CD4-positive, alpha-beta T cell treated with Interleukin-17A for 1 hour (primary cell): ENCODE results near the gene FARS2.
"Not testable (repeated sequence)": the region's sequence is repeated elsewhere in the genome, so short reads cannot be mapped to it uniquely, and the experiment has no call there.

ENCODE experiments used
- DNase-seq: peaks from one replicate; pipeline ENCODE4 v3.0.0-alpha.2; 2020

The FARS2 gene

GRCh38 chr6:5673019-5673790 lies 411.9 kb downstream of the FARS2 start:
- no peak for DNase-seq

- DNase-seq = no peak
Measured at GRCh38 chr6:5674141-5674540, 412.8 kb downstream of the FARS2 start.

- DNase-seq = no peak
Measured at GRCh38 chr6:5674721-5675120, 413.4 kb downstream of the FARS2 start.

- no peak for DNase-seq
Measured at GRCh38 chr6:5676701-5677100, 415.4 kb downstream of the FARS2 start.

- no peak for DNase-seq
Measured at GRCh38 chr6:5677219-5678000, 416.1 kb downstream of the FARS2 start.

GRCh38 chr6:5679270-5679669 lies 418.0 kb downstream of the FARS2 start:
- DNase-seq = no peak

GRCh38 chr6:5679691-5680090 lies 418.4 kb downstream of the FARS2 start:
- DNase-seq = no peak

- no peak for DNase-seq
Measured at GRCh38 chr6:5680095-5680494, 418.8 kb downstream of the FARS2 start.

GRCh38 chr6:5681480-5681879 lies 420.2 kb downstream of the FARS2 start:
- no peak for DNase-seq

- no peak for DNase-seq
Measured at GRCh38 chr6:5682530-5682929, 421.2 kb downstream of the FARS2 start.

GRCh38 chr6:5683747-5684146 lies 422.4 kb downstream of the FARS2 start:
- DNase-seq = not testable (repeated sequence)

GRCh38 chr6:5684320-5685053 lies 423.2 kb downstream of the FARS2 start:
- DNase-seq = no peak

- DNase-seq = no peak
Measured at GRCh38 chr6:5693225-5694145, 432.2 kb downstream of the FARS2 start.

- no peak for DNase-seq
Measured at GRCh38 chr6:5695260-5696245, 434.2 kb downstream of the FARS2 start.

GRCh38 chr6:5697508-5697907 lies 436.2 kb downstream of the FARS2 start:
- no peak for DNase-seq

GRCh38 chr6:5698318-5698717 lies 437.0 kb downstream of the FARS2 start:
- no peak for DNase-seq

- DNase-seq = peak; percentile 6
Measured at GRCh38 chr6:5699064-5699463, 437.8 kb downstream of the FARS2 start.

- no peak for DNase-seq
Measured at GRCh38 chr6:5701174-5701573, 439.9 kb downstream of the FARS2 start.

GRCh38 chr6:5704708-5705107 lies 443.4 kb downstream of the FARS2 start:
- DNase-seq = no peak

- DNase-seq = no peak
Measured at GRCh38 chr6:5705252-5705651, 443.9 kb downstream of the FARS2 start.
